ENCODE results near the gene SLC30A7. TPM values are rescaled to one million over a fixed set of nuclear protein-coding genes. Genes with fewer than 3 reads are reported as not detected.

The SLC30A7 gene
- total and polyA plus RNA-seq, 2 of the 13 experiments (the other 11 are each of a cell fraction or from before 2014, with no cell fraction given): 8.3 to 40.8 TPM

GRCh38 chr1:101004061-101004460 is 108.2 kb downstream of the SLC30A7 start (continued):
- TF ChIP-seq, protein P1, sequence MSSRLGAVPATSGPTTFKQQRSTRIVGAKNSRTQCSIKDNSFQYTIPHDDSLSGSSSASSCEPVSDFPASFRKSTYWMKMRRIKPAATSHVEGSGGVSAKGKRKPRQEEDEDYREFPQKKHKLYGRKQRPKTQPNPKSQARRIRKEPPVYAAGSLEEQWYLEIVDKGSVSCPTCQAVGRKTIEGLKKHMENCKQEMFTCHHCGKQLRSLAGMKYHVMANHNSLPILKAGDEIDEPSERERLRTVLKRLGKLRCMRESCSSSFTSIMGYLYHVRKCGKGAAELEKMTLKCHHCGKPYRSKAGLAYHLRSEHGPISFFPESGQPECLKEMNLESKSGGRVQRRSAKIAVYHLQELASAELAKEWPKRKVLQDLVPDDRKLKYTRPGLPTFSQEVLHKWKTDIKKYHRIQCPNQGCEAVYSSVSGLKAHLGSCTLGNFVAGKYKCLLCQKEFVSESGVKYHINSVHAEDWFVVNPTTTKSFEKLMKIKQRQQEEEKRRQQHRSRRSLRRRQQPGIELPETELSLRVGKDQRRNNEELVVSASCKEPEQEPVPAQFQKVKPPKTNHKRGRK (CRISPR knock-in tag; IDR thresholded peaks at IDR 0.05): no peak
- TF ChIP-seq, protein P2, sequence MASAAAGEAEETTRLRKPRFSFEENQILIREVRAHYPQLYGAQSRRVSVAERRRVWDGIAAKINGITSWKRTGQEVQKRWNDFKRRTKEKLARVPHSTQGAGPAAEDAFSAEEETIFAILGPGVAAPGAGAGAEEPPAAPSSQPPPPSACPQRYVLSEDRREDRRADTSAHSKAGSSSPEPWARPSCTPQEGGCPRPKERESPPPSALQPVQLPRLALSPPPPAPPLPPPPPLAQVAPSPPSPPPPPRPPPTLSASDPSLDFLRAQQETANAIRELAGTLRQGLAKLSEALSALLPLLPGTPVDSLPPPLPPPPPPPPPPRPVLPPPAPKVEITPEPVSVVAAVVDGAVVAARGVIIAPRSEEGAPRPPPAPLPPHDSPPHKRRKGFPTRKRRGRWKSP (CRISPR knock-in tag; IDR thresholded peaks at IDR 0.05): peak; percentile 33; the same call in 1 of the 2 replicates
- TF ChIP-seq TBL1XR1 (IDR thresholded peaks at IDR 0.05; ENCODE audit: borderline replicate concordance, low read length, partially characterized antibody) (peak; percentile 59), DMAP1 (CRISPR knock-in tag; IDR thresholded peaks at IDR 0.05) (peak; percentile 58; the same call in 1 of the 2 replicates), EHMT2 (IDR thresholded peaks at IDR 0.05; ENCODE audit: borderline replicate concordance, low read depth, low read length) (peak; percentile 74; the same call in 1 of the 2 replicates), KDM1A (CRISPR knock-in tag; IDR thresholded peaks at IDR 0.05) (peak; percentile 93), MATR3 (CRISPR knock-in tag; IDR thresholded peaks at IDR 0.05) (no peak), NR2F6 (IDR thresholded peaks at IDR 0.05) (peak; percentile 55), NR2F6 (CRISPR knock-in tag; IDR thresholded peaks at IDR 0.05) (peak; percentile 65; the same call in 1 of the 2 replicates), ZBTB25 (CRISPR knock-in tag; IDR thresholded peaks at IDR 0.05) (peak; percentile 74; the same call in 1 of the 2 replicates), HMGXB4 (CRISPR knock-in tag; IDR thresholded peaks at IDR 0.05; ENCODE audit: borderline replicate concordance in 1 of 2, low read depth in 1 of 2) (0 out of 4 replicates have a peak, but pooled peaks have one; percentile 20 to 21), PAXIP1 (CRISPR knock-in tag; conservative IDR thresholded peaks at IDR 0.05) (peak; percentile 83), NFRKB (IDR thresholded peaks at IDR 0.05) (no peak), PPARG (CRISPR knock-in tag; conservative IDR thresholded peaks at IDR 0.05) (peak; percentile 72; the same call in 1 of the 2 replicates), ZKSCAN5 (CRISPR knock-in tag; IDR thresholded peaks at IDR 0.05) (no peak), ZBTB34 (CRISPR knock-in tag; IDR thresholded peaks at IDR 0.05) (0 out of 2 replicates have a peak, but pooled peaks have one; percentile 69), ZNF180 (CRISPR knock-in tag; IDR thresholded peaks at IDR 0.05; ENCODE audit: borderline replicate concordance, low read depth) (no peak)
- TF ChIP-seq, protein P3, sequence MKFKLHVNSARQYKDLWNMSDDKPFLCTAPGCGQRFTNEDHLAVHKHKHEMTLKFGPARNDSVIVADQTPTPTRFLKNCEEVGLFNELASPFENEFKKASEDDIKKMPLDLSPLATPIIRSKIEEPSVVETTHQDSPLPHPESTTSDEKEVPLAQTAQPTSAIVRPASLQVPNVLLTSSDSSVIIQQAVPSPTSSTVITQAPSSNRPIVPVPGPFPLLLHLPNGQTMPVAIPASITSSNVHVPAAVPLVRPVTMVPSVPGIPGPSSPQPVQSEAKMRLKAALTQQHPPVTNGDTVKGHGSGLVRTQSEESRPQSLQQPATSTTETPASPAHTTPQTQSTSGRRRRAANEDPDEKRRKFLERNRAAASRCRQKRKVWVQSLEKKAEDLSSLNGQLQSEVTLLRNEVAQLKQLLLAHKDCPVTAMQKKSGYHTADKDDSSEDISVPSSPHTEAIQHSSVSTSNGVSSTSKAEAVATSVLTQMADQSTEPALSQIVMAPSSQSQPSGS (CRISPR knock-in tag; IDR thresholded peaks at IDR 0.05): peak; percentile 76
